Peyer's patch (tissue), 4 donors: ENCODE data around the gene YY1.

Source experiments
- CTCF ChIP-seq, 6 experiments: fragments of 450-650 bp in 4 of 6; fragments of 200-600 bp in 2 of 6; sonication (generic) in 1 of 6; IDR thresholded peaks; one replicate each; pipeline ENCODE4 v1.5.1; 2017 to 2019; ENCODE audit warnings: antibody characterized with exemption in 6 of 6, mild to moderate bottlenecking in 3 of 6, moderate library complexity in 1 of 6
- POLR2A ChIP-seq, 2 donors: fragments of 450-650 bp; IDR thresholded peaks; one replicate each; pipeline ENCODE4 v1.5.1; 2017; ENCODE audit warnings: antibody characterized with exemption in 2 of 2, mild to moderate bottlenecking in 2 of 2, moderate library complexity in 2 of 2

- TF ChIP-seq CTCF (IDR thresholded peaks at IDR 0.05) (no peak), POLR2A (IDR thresholded peaks at IDR 0.05) (no peak)
These were observed 45.3 kb downstream of the YY1 start for GRCh38 chr14:100283984-100284881.
